ENCODE measurements around the gene CCL27. TPM values are rescaled to one million over a fixed set of nuclear protein-coding genes. Genes with fewer than 3 reads are reported as not detected.

Gene CCL27
- total and polyA plus RNA-seq, 3 experiments from 2014 or later, result 0.35 to 0.39 TPM; not detected in 1

DNA sequence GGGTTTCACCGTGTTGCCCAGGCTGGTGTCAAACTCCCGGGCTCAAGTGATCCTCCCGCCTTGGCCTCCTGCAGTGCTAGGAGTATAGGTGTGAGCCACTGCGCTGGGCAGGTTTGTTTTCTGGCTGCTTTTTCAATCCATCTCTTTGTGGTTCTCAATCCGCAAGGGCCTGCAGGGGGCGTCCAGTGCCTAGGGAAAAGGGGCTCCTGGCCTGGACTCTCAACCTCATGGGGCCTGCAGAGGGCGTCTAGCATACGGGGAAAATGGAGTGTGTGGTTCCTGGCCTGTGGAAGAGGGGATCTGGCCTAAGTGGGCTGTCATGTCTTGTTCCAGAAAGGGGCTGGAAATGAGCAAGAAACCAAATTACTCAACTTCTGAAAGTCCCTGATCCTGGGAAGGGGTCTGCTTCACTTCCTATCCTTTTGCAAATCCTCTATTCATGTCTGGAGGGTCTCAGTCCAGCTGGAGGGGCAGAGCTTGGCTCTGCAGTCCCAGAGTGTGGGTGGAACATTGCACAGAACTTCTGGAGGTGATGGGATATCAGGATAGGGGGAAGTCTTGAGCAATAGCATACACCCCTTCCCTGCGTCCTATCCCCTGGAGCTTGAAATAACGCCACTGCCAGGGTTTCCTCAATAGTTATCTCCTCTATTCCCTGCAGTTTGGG lies 12.7 kb upstream of the CCL27 start:
- Mint-ChIP-seq H3K9me3 (peaks cover 0 to 3% (median 0%) of the 10 kb centered on the region in 5 donors), H3K4me3 (no peak overlapping the region), H3K27ac (no peak overlapping the region), H3K4me1 (no peaks in the 10 kb centered on the region), H3K36me3 (no peaks in the 10 kb centered on the region), H3K27me3 (peaks cover 0 to 3% of the 10 kb centered on the region in 2 donors)
- Histone ChIP-seq H3K27ac (ENCODE audit: low read depth, low read length) (no peak overlapping the region), H3K36me3 (ENCODE audit: insufficient read depth, low read length) (no peaks in the 10 kb centered on the region), H3K4me1 (ENCODE audit: insufficient read depth, low read length) (no peaks in the 10 kb centered on the region), H3K4me3 (ENCODE audit: low read length) (no peak overlapping the region), H3K27me3 (ENCODE audit: insufficient read depth, low read length, poor library complexity, severe bottlenecking) (no peaks in the 10 kb centered on the region), H3K9me3 (ENCODE audit: low read length) (no peaks in the 10 kb centered on the region)
- ChIA-PET CTCF (interaction anchor here (0.8 to 2.9 kb wide), 6 partner anchors 11 to 28 kb away, joined by 3 to 10 read pairs (median 4); partner anchors contain the start of gene GALT), POLR2A (no interaction called here)
- peak; percentile 15 to 70 (median 24) for DNase-seq

DNA sequence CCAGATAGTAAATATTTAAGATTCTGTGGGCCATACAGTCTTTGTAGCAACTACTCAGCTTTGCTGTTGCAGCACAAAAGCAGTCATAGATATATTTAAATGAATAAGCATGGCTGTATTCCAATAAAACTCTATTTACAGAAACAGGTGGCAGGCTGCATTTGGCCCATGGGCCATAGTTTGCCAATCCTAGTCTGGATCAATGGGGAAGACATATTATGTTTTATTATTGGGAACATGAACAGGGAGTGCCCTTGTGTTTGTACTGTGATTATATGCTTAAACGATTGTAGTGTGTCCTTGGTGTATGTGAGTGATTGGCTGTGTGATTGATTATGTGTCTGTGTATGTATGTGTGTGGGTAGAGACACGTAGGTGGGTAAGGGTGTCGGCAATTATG lies 12.0 kb upstream of the CCL27 start:
- no peaks in the 10 kb centered on the region for H3K4me1 ChIP-seq (ENCODE audit: insufficient read depth, low read length)
- no peaks in the 10 kb centered on the region for H3K27me3 ChIP-seq (ENCODE audit: insufficient read depth, low read length, poor library complexity, severe bottlenecking)
- H3K9me3 ChIP-seq (ENCODE audit: low read length), result no peaks in the 10 kb centered on the region
- H3K36me3 ChIP-seq (ENCODE audit: insufficient read depth, low read length), result no peaks in the 10 kb centered on the region
- peaks cover 0 to 7% (median 0%) of the 10 kb centered on the region in 5 donors for H3K9me3 Mint-ChIP-seq
- no peak for DNase-seq
- POLR2A ChIA-PET, result no interaction called here
- H3K4me3 Mint-ChIP-seq, result no peak overlapping the region
- peak overlapping the region in 1 of 8 donors; percentile 90 for H3K27ac Mint-ChIP-seq
- H3K27me3 Mint-ChIP-seq, result peaks cover 0 to 3% of the 10 kb centered on the region in 2 donors
- no peak overlapping the region for H3K4me3 ChIP-seq (ENCODE audit: low read length)
- CTCF ChIA-PET, result interaction anchor here (0.8 to 2.9 kb wide), 3 partner anchors 10 to 28 kb away, joined by 3 to 10 read pairs (median 4); partner anchors contain the start of gene GALT
- H3K4me1 Mint-ChIP-seq, result no peaks in the 10 kb centered on the region
- peaks cover 0 to under 1% (median 0%) of the 10 kb centered on the region in 3 donors for H3K36me3 Mint-ChIP-seq
- no peak overlapping the region for H3K27ac ChIP-seq (ENCODE audit: low read depth, low read length)

- peaks cover 0 to 2% of the 10 kb centered on the region in 2 donors for H3K27me3 Mint-ChIP-seq
- POLR2A ChIA-PET, result no interaction called here
- H3K36me3 Mint-ChIP-seq, result peaks cover 4 to 6% (median 5%) of the 10 kb centered on the region in 3 donors
- DNase-seq, result no peak
- Histone ChIP-seq H3K36me3 (ENCODE audit: insufficient read depth, low read length) (no peaks in the 10 kb centered on the region), H3K4me1 (ENCODE audit: insufficient read depth, low read length) (peaks cover under 1% of the 10 kb centered on the region), H3K27me3 (ENCODE audit: insufficient read depth, low read length, poor library complexity, severe bottlenecking) (no peaks in the 10 kb centered on the region), H3K9me3 (ENCODE audit: low read length) (no peaks in the 10 kb centered on the region), H3K4me3 (ENCODE audit: low read length) (no peak overlapping the region), H3K27ac (ENCODE audit: low read depth, low read length) (no peak overlapping the region)
- no peak overlapping the region for H3K27ac Mint-ChIP-seq
- peaks cover 0 to 9% (median 2%) of the 10 kb centered on the region in 3 donors for H3K4me1 Mint-ChIP-seq
- no peak overlapping the region for H3K4me3 Mint-ChIP-seq
- peaks cover 0 to 11% (median 4%) of the 10 kb centered on the region in 5 donors for H3K9me3 Mint-ChIP-seq
- CTCF ChIA-PET, result no interaction called here
Measured at GRCh38 chr9:34671307-34671706, 8.8 kb upstream of the CCL27 start.

DNA sequence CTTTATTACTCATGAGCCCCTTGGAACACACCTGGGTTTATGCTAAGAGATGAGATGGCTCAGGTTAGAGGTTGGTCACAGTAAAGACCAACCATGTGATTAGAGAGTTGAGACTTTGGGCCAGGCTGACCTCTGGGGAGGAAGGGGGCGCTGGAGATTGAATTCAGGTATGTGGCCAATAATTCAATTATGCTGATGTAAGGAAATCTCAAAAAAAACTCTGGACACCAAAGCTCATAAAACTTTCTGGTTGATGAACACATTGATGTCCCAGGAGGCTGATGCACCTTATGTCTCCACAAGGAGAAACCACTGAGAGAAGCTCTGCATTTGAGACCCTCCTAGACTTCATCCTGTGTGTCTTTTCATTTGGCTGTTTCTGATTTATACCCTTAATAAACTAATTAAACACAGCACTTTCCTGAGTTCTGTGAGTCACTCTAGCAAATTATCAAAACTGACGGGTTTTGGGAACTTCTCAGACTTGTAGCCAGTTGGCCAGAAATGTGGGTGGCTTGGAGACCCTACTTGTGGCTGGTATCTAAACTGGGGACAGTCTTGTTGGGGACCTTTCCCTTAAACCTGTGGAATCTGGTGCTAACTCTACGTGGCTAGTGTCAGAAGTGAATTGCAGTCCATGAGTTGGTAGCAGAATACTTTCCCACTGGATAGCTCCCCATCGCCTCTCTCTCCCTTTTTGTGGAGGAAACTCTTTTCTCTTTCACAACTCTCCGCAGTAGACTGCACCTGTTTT lies 7.5 kb upstream of the CCL27 start:
- Histone ChIP-seq H3K27me3 (ENCODE audit: insufficient read depth, low read length, poor library complexity, severe bottlenecking) (no peaks in the 10 kb centered on the region), H3K27ac (ENCODE audit: low read depth, low read length) (no peak overlapping the region), H3K36me3 (ENCODE audit: insufficient read depth, low read length) (no peaks in the 10 kb centered on the region), H3K9me3 (ENCODE audit: low read length) (no peaks in the 10 kb centered on the region), H3K4me3 (ENCODE audit: low read length) (no peak overlapping the region), H3K4me1 (ENCODE audit: insufficient read depth, low read length) (peaks cover 9% of the 10 kb centered on the region)
- POLR2A ChIA-PET, result no interaction called here
- Mint-ChIP-seq H3K36me3 (peaks cover 4 to 6% (median 5%) of the 10 kb centered on the region in 3 donors), H3K4me3 (no peak overlapping the region), H3K9me3 (peaks cover 0 to 11% (median 4%) of the 10 kb centered on the region in 5 donors), H3K4me1 (peaks cover 5 to 16% (median 6%) of the 10 kb centered on the region in 3 donors), H3K27me3 (peaks cover 0 to 6% of the 10 kb centered on the region in 2 donors), H3K27ac (peak overlapping the region in 2 of 8 donors; percentile 8 to 30)
- CTCF ChIA-PET, result interaction anchor here (1.0 to 1.6 kb wide), 2 partner anchors 33 to 377 kb away, joined by 4 to 5 read pairs; no protein-coding TSS in a partner anchor
- no peak for DNase-seq

DNA sequence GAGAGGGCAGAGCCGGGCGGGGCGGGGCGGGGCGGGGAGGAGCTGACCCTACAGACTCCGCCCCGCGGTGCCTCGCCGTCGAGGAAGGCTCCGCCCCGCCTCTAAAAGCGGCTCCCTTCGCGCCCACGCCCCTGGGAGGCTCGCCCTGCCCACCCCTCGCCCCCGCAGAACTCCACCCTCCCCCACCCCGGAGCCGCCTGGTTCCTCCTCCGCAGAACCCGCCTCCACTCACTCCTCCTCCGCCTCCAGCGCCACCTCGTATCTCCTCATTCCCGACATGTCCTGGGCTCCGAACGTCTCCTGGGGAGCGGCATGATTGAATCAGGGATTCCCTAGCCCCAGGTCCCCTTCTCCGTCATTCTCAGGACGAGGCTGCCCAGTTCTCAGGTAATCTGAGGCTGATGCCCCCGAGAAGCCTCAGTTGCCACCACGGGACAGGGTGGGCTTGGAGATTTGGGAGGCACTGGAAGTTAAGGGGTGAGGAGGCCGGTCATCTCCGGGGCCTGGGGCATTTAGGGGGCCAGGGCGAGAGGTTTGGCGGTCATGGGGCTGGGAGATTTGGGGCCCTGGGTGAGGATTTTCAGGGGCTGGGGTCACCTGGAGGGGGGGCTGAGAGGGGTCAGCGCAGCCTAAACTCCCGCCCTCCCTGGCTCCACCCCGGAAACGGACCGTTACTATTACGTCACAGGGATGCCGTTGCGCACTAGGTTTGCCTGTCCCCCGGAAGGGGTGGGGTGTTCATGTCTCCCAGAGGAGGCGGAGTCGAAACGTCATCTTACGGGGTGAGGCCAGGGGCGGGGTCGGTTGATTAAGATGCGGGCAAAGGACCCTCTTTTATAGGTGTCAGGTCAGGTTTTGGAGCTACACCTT lies 3.2 kb upstream of the CCL27 start:
- Mint-ChIP-seq H3K27ac (peak overlapping the region; percentile 87 to 99 (median 98)), H3K4me1 (peaks cover 34 to 55% (median 41%) of the 10 kb centered on the region in 3 donors), H3K27me3 (peaks cover 0 to 4% of the 10 kb centered on the region in 2 donors), H3K9me3 (peaks cover 0 to 11% (median 4%) of the 10 kb centered on the region in 5 donors), H3K4me3 (peak overlapping the region; percentile 82 to 97 (median 89)), H3K36me3 (peaks cover 5 to 14% (median 13%) of the 10 kb centered on the region in 3 donors)
- CTCF ChIA-PET, result interaction anchor here (1.1 to 5.0 kb wide), 9 partner anchors 10 to 49 kb away, joined by 3 to 54 read pairs (median 10); partner anchors contain the start of genes GALT, IL11RA and SIGMAR1
- H3K9me3 ChIP-seq (ENCODE audit: low read length), result no peaks in the 10 kb centered on the region
- peak; percentile 84 to 93 (median 86) for DNase-seq
- no peaks in the 10 kb centered on the region for H3K36me3 ChIP-seq (ENCODE audit: insufficient read depth, low read length)
- H3K4me1 ChIP-seq (ENCODE audit: insufficient read depth, low read length), result peaks cover 48% of the 10 kb centered on the region
- POLR2A ChIA-PET, result interaction anchor here (0.7 to 3.0 kb wide), 5 partner anchors 19 to 53 kb away, joined by 3 to 20 read pairs (median 3); partner anchors contain the start of genes DCTN3, GALT and RPP25L
- H3K27ac ChIP-seq (ENCODE audit: low read depth, low read length), result peak overlapping the region; percentile 96
- no peaks in the 10 kb centered on the region for H3K27me3 ChIP-seq (ENCODE audit: insufficient read depth, low read length, poor library complexity, severe bottlenecking)
- peak overlapping the region; percentile 87 for H3K4me3 ChIP-seq (ENCODE audit: low read length)

- Mint-ChIP-seq H3K36me3 (peaks cover 5 to 20% (median 13%) of the 10 kb centered on the region in 3 donors), H3K9me3 (peaks cover 0 to 9% (median 4%) of the 10 kb centered on the region in 5 donors), H3K4me3 (peak overlapping the region; percentile 82 to 97 (median 89)), H3K4me1 (peaks cover 34 to 55% (median 41%) of the 10 kb centered on the region in 3 donors), H3K27me3 (peaks cover 0 to 4% of the 10 kb centered on the region in 2 donors), H3K27ac (peak overlapping the region; percentile 87 to 99 (median 97))
- no peak for DNase-seq
- peak overlapping the region; percentile 43 for H3K27ac ChIP-seq (ENCODE audit: low read depth, low read length)
- CTCF ChIA-PET, result interaction anchor here (1.1 to 5.0 kb wide), 9 partner anchors 9 to 48 kb away, joined by 3 to 54 read pairs (median 10); partner anchors contain the start of genes GALT, IL11RA and SIGMAR1
- POLR2A ChIA-PET, result interaction anchor here (0.6 to 3.0 kb wide), 6 partner anchors 9 to 53 kb away, joined by 3 to 20 read pairs (median 3); partner anchors contain the start of genes DCTN3, GALT and RPP25L
- peaks cover 4% of the 10 kb centered on the region for H3K36me3 ChIP-seq (ENCODE audit: insufficient read depth, low read length)
- H3K4me1 ChIP-seq (ENCODE audit: insufficient read depth, low read length), result peaks cover 48% of the 10 kb centered on the region
- H3K27me3 ChIP-seq (ENCODE audit: insufficient read depth, low read length, poor library complexity, severe bottlenecking), result no peaks in the 10 kb centered on the region
- H3K4me3 ChIP-seq (ENCODE audit: low read length), result peak overlapping the region; percentile 65
- H3K9me3 ChIP-seq (ENCODE audit: low read length), result no peaks in the 10 kb centered on the region
Measured at GRCh38 chr9:34665067-34665380, 2.6 kb upstream of the CCL27 start.

All from CD8-positive, alpha-beta memory T cell (primary cell).